GM06990 (cell line): Measurements from ENCODE around the gene MIEN1.
"Not testable (repeated sequence)": the region's sequence is repeated elsewhere in the genome, so short reads cannot be mapped to it uniquely, and the experiment has no call there.

ENCODE experiments used
- DNase-seq: peaks from one replicate; pipeline ENCODE4 v3.0.0-alpha.2; 2011; ENCODE audit not compliant: insufficient read length; ENCODE audit errors: extremely low read depth
- H3K27me3 ChIP-seq: replicated peaks from 2 replicates; pipeline ENCODE4 v1.6.0; 2011; ENCODE audit warnings: low read length; ENCODE audit not compliant: control insufficient read depth, insufficient read depth
- H3K36me3 ChIP-seq: 2 replicates; pipeline ENCODE4 v1.5.1; 2011; ENCODE audit warnings: low read length; ENCODE audit not compliant: control insufficient read depth, insufficient read depth
- H3K4me3 ChIP-seq: replicated peaks from 2 replicates; pipeline ENCODE4 v1.5.1; 2011; ENCODE audit warnings: low read depth, mild to moderate bottlenecking, control low read depth, low read length
- CTCF ChIP-seq: IDR thresholded peaks from 2 replicates; pipeline ENCODE4 v1.5.1; 2011; ENCODE audit warnings: low read length, control low read depth, mild to moderate bottlenecking, inconsistent platforms; ENCODE audit not compliant: insufficient read depth, poor library complexity, severe bottlenecking

The MIEN1 gene

GRCh38 chr17:39750131-39751015 is 20.0 kb upstream of the MIEN1 start:
- no peak for DNase-seq
- no peaks in the 10 kb centered on the region for H3K27me3 ChIP-seq
- H3K4me3 ChIP-seq = no peak overlapping the region
- no peak for TF ChIP-seq CTCF
- H3K36me3 ChIP-seq = no peaks in the 10 kb centered on the region

- not testable (repeated sequence) for H3K36me3 ChIP-seq, H3K4me3 ChIP-seq, H3K27me3 ChIP-seq, DNase-seq
Measured at GRCh38 chr17:39748444-39749034, 18.2 kb upstream of the MIEN1 start.

- no peak for DNase-seq
Measured at GRCh38 chr17:39747745-39748144, 17.4 kb upstream of the MIEN1 start.

GRCh38 chr17:39746145-39746461 is 15.8 kb upstream of the MIEN1 start:
- H3K27me3 ChIP-seq = no peaks in the 10 kb centered on the region
- TF ChIP-seq CTCF = no peak
- H3K36me3 ChIP-seq = no peaks in the 10 kb centered on the region
- H3K4me3 ChIP-seq = no peak overlapping the region
- DNase-seq = no peak

More at GRCh38 chr17:39747745-39748144, 17.4 kb upstream of the MIEN1 start:
- Histone ChIP-seq H3K36me3 (no peaks in the 10 kb centered on the region), H3K4me3 (no peak overlapping the region), H3K27me3 (no peaks in the 10 kb centered on the region)
- TF ChIP-seq CTCF = no peak

GRCh38 chr17:39745335-39746144 is 15.2 kb upstream of the MIEN1 start:
- no peaks in the 10 kb centered on the region for H3K36me3 ChIP-seq
- TF ChIP-seq CTCF = no peak
- no peaks in the 10 kb centered on the region for H3K27me3 ChIP-seq
- no peak for DNase-seq
- H3K4me3 ChIP-seq = no peak overlapping the region

- no peak overlapping the region for H3K4me3 ChIP-seq
- H3K27me3 ChIP-seq = no peaks in the 10 kb centered on the region
- TF ChIP-seq CTCF = no peak
- no peak for DNase-seq
- no peaks in the 10 kb centered on the region for H3K36me3 ChIP-seq
Measured at GRCh38 chr17:39744836-39745215, 14.5 kb upstream of the MIEN1 start.
